Measurements from ENCODE around the gene FAM47B. TPM values are rescaled to one million over a fixed set of nuclear protein-coding genes. Genes with fewer than 3 reads are reported as not detected.

Gene FAM47B
- total RNA-seq, 2 experiments from 2014 or later = not detected

- H3K9me3 Mint-ChIP-seq = no peaks in the 10 kb centered on the region
- CTCF ChIA-PET = no interaction called here
- H3K36me3 Mint-ChIP-seq (ENCODE audit: low read depth) = no peaks in the 10 kb centered on the region
- H3K27me3 Mint-ChIP-seq = no peaks in the 10 kb centered on the region
- no peaks in the 10 kb centered on the region for H3K4me1 Mint-ChIP-seq
- no peak overlapping the region for H3K27ac Mint-ChIP-seq
- no peak overlapping the region for H3K4me3 Mint-ChIP-seq
- POLR2A ChIA-PET = no interaction called here
- no peak for DNase-seq
Observed at GRCh38 chrX:34972206-34972605, 29.6 kb downstream of the FAM47B start.

- DNase-seq = no peak
- H3K9me3 Mint-ChIP-seq = no peaks in the 10 kb centered on the region
- CTCF ChIA-PET = no interaction called here
- H3K4me1 Mint-ChIP-seq = no peaks in the 10 kb centered on the region
- H3K4me3 Mint-ChIP-seq = no peak overlapping the region
- no peak overlapping the region for H3K27ac Mint-ChIP-seq
- POLR2A ChIA-PET = no interaction called here
- no peaks in the 10 kb centered on the region for H3K27me3 Mint-ChIP-seq
- H3K36me3 Mint-ChIP-seq (ENCODE audit: low read depth) = no peaks in the 10 kb centered on the region
Observed at GRCh38 chrX:34978171-34978570, 35.6 kb downstream of the FAM47B start.

- H3K9me3 Mint-ChIP-seq = no peaks in the 10 kb centered on the region
- H3K4me1 Mint-ChIP-seq = no peaks in the 10 kb centered on the region
- H3K36me3 Mint-ChIP-seq (ENCODE audit: low read depth) = no peaks in the 10 kb centered on the region
- ChIA-PET CTCF (no interaction called here), POLR2A (no interaction called here)
- H3K27ac Mint-ChIP-seq = no peak overlapping the region
- no peaks in the 10 kb centered on the region for H3K27me3 Mint-ChIP-seq
- H3K4me3 Mint-ChIP-seq = no peak overlapping the region
- DNase-seq = no peak
Observed at GRCh38 chrX:34987646-34988045, 45.0 kb downstream of the FAM47B start.
